Glomerular endothelial cell (primary cell): Measurements from ENCODE around the gene EPHA6. TPM values are rescaled to one million over a fixed set of nuclear protein-coding genes. Genes with fewer than 3 reads are reported as not detected.
A peak's percentile ranks its signal among the peaks of the same experiment; 100 is the strongest.

Experiments used
- DNase-seq: peaks from one replicate; pipeline ENCODE4 v3.0.0-alpha.2; 2011; ENCODE audit warnings: low read depth, low spot score; ENCODE audit errors: extremely low read depth
- total RNA-seq: library from RNA; depleted of rRNA; stranded (reverse); fragments of >200 nt; gene quantifications from 2 replicates; pipeline ENCODE4 v1.2.3, GENCODE V29; 2015

EPHA6 gene
- total RNA-seq, 1 donor from 2014 or later = 0.23 TPM

- no peak for DNase-seq
These were observed 949.4 kb downstream of the EPHA6 start for GRCh38 chr3:97763586-97764406.

- DNase-seq = no peak
These were observed 950.2 kb downstream of the EPHA6 start, which contains the start of gene ARL6 for GRCh38 chr3:97764407-97765238. ARL6 (plus strand) TSS chr3:97764758; CDS start chr3:97768108, 3,350 bp downstream.

DNA sequence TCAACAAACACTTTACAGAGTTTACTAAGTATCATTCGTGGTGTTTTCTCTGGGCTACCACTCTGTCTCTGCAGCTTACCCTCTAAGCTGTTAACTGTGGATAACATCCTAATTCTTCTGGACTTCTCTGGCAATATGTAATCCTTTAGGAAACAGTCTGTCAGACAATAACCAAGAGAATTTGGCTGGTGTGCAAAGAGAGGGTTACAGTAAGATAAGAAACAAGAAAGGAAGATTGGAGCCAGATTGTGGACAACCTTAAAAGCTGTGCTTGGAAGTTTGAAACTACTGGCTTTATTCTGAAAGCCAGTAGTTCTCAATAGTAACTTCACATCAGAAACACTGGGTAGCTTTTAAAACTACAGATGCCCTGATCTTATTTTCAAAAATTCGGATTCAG lies 950.9 kb downstream of the EPHA6 start:
- no peak for DNase-seq

DNA sequence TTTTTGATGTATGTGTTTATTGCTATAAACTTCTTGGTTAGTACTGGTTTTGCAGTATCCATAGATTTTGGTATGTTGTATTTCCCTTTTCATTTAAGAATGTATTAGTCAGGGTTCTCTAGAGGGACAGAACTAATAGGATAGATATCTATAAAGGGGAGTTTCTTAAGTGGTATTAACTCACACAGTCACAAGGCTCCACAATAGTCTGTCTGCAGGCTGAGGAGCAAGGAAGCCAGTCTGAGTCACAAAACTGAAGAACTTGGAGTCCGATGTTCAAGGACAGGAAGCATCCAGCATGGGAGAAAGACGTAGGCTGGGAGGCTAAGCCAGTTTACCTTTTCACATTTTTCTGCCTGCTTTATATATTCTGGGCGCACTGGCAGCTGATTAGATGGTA lies 958.5 kb downstream of the EPHA6 start:
- DNase-seq = no peak

DNA sequence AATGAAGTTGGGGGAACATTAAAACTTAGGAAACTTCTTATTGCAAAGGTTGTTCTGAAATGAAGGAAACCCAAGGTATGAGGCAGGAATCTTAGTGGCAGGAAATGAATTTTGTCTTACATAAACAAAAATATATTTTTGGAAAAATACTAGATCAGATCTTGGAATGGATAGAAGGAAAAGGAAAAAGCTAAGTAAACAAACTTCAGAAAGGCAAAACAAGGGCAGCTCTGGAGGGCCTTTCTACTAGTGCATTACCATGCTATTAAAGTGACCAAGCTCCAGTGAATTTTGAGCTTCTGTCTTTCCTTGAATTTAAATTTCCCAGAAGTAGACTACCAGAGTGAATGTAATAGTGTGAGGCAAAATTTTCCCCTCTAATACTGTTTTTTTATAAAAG lies 963.8 kb downstream of the EPHA6 start:
- DNase-seq = no peak

DNA sequence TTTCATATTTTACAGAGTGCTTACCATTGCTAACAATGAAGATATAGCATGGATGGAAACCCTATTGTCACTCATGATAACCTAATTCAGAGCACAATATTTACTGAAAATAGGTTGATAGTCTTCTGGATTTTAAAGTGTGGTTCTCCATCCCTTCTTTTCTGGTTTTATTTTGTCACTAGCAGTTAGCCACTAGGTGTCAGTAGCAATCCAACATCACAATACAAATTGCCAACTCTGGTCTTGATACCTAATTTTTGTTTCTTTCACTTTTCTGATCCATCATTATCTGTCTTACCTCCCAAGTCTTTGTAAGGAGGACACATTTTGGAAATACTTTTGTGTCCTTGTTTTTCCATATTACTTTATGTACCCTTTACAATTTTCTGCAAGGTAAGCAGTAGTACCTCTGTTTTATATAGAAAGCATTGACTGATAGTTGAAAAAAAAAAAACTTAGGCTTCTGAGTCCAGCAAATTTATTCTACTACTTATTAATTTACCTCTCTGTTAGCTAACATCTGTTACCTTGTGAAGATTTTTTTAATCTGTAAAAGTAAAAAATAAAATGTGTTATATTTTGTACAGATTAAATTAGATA lies 979.1 kb downstream of the EPHA6 start:
- DNase-seq = peak; percentile 39

DNA sequence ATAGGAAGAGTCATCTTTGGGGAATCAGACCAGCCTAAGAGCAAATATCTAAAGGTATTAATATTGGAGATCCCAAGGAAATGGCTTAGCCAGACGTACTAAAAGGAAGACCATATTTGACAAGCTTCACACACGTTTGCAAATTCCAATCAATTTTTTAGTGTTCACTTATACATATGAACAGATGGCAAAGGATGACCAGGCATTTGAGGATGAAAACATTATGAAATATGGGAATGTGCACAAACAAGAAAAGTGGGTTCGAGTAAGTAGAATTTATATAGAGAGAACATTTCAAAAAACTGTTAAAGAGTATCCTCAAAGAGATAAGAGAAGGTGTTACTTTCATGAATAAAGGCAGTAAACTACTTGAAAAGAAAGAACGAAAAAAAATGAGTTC lies 981.6 kb downstream of the EPHA6 start:
- no peak for DNase-seq
